ENCODE data around the gene ING1. TPM values are rescaled to one million over a fixed set of nuclear protein-coding genes. Genes with fewer than 3 reads are reported as not detected.
"Not testable (repeated sequence)": the region's sequence is repeated elsewhere in the genome, so short reads cannot be mapped to it uniquely, and the experiment has no call there.

The ING1 gene, protein sequence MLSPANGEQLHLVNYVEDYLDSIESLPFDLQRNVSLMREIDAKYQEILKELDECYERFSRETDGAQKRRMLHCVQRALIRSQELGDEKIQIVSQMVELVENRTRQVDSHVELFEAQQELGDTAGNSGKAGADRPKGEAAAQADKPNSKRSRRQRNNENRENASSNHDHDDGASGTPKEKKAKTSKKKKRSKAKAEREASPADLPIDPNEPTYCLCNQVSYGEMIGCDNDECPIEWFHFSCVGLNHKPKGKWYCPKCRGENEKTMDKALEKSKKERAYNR
- 8.1 and 9.8 TPM in 2 replicates for total RNA-seq (2012; rRNA removed)

DNA sequence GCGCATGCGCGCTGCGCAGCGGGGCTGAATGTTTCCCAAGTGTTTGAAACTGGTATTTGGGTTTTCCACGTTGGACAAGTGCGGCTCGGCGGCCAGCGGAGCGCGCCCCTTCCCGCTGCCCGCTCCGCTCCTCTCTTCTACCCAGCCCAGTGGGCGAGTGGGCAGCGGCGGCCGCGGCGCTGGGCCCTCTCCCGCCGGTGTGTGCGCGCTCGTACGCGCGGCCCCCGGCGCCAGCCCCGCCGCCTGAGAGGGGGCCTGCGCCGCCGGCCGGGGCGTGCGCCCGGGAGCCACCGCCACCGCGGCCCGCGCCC lies at the start of gene ING1:
Gene ING1, plus strand, starts transcription at position 59 of the 311 bp plus-strand sequence. CDS start 450 bp downstream, outside the sequence.
- Histone ChIP-seq H3K4me3 (ENCODE audit: low read length) (peak within 1 kb of the TSS; percentile 100), H3K9ac (ENCODE audit: low read depth, low read length) (peak within 1 kb of the TSS; percentile 100), H3K27me3 (ENCODE audit: control insufficient read depth, insufficient read depth, low read length) (no peaks in the 10 kb centered on the region), H3K36me3 (ENCODE audit: insufficient read depth, low read length) (no peaks in the 10 kb centered on the region), H3K4me1 (ENCODE audit: control insufficient read depth, insufficient read depth, low read length) (peaks cover 16% of the 10 kb centered on the region), H3K9me3 (replicated peaks; ENCODE audit: low read length) (no peaks in the 10 kb centered on the region), H3K4me2 (ENCODE audit: low read length) (peak within 1 kb of the TSS; percentile 100)

DNA sequence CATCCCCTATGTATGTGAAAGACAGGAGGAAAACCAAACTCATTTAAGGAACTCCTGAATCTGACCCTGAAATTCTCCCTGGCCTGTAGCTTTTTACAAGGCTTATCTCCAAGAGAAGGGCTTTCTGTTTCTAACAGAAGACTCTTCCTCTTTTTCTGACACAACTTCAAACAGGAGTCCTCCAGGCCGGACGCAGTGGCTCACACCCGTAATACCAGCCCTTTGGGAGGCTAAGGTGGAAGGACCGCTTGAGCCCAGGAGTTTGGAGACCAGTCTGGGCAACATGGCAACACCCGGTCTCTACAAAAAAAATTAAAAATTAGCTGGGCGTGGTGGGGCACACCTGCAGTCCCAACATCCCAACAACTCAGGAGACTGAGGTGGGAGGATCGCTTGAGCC lies 49.5 kb upstream of the ING1 start:
- Histone ChIP-seq H3K4me1 (ENCODE audit: control insufficient read depth, insufficient read depth, low read length) (no peaks in the 10 kb centered on the region), H3K4me2 (ENCODE audit: low read length) (no peak overlapping the region), H3K4me3 (ENCODE audit: low read length) (no peak overlapping the region), H3K9ac (ENCODE audit: low read depth, low read length) (no peak overlapping the region), H3K36me3 (ENCODE audit: insufficient read depth, low read length) (peaks cover 81% of the 10 kb centered on the region), H3K27me3 (ENCODE audit: control insufficient read depth, insufficient read depth, low read length) (no peaks in the 10 kb centered on the region), H3K9me3 (replicated peaks; ENCODE audit: low read length) (no peaks in the 10 kb centered on the region)

DNA sequence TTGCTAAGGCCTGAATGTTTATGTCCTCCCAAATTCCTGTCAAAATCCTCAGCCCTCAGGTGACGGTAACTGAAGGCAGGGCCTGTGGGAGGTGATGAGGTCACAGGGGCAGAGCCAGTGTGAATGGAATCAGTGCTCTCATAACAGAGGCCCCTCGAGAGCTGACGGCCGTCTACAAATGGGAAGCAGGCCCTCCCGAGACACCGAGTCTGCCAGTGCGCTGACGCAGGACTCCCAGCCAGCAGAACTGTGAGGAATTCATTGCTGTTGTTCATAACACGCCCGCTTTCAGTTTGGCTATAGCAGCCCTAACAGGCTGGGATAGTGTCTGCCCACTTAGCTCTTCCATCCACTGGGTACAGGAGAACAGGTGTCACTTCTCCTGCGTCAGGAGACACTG lies 48.8 kb upstream of the ING1 start:
- Histone ChIP-seq H3K27me3 (ENCODE audit: control insufficient read depth, insufficient read depth, low read length) (no peaks in the 10 kb centered on the region), H3K9ac (ENCODE audit: low read depth, low read length) (no peak overlapping the region), H3K9me3 (replicated peaks; ENCODE audit: low read length) (no peaks in the 10 kb centered on the region), H3K4me3 (ENCODE audit: low read length) (no peak overlapping the region), H3K4me2 (ENCODE audit: low read length) (no peak overlapping the region), H3K4me1 (ENCODE audit: control insufficient read depth, insufficient read depth, low read length) (no peaks in the 10 kb centered on the region), H3K36me3 (ENCODE audit: insufficient read depth, low read length) (peaks cover 77% of the 10 kb centered on the region)

DNA sequence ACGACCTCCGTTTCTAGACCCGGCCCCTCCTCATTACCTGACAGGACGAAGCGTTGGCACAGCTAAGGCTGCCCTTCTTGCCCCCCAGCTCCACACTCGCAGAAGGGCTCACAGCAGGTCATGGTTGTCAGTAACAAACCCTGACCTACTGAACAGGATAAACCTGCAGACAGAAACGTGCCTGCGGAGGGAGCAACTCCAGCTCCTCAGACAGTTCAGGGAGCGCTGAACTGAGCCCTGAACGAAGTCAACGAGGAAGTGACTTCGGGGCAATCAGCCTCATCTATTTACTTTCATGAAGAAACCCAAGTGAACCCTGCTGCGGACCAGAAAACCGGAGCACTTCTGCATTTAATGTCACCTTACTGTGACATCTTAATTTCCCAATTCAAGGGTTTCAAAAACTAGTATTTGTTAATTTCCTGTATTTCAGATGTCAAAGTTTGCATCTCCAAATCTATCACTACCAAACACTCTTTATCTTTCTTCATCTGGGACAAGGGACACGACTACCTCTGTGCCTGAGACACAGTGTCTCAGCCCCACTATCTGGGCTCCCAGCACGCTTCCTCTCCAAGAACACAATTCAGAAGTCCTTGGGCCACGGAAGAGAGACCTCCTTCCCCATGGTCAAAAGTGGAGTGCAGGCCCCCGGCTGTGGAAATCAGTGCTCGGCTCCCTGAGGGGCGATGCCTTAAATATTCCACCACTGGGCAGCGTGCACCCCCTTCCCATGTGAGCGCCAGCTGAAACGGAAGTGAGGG lies 47.8 kb upstream of the ING1 start:
- Histone ChIP-seq H3K4me2 (ENCODE audit: low read length) (no peak overlapping the region), H3K4me3 (ENCODE audit: low read length) (no peak overlapping the region), H3K27me3 (ENCODE audit: control insufficient read depth, insufficient read depth, low read length) (no peaks in the 10 kb centered on the region), H3K9me3 (replicated peaks; ENCODE audit: low read length) (no peaks in the 10 kb centered on the region), H3K4me1 (ENCODE audit: control insufficient read depth, insufficient read depth, low read length) (no peaks in the 10 kb centered on the region), H3K36me3 (ENCODE audit: insufficient read depth, low read length) (peaks cover 76% of the 10 kb centered on the region), H3K9ac (ENCODE audit: low read depth, low read length) (no peak overlapping the region)

DNA sequence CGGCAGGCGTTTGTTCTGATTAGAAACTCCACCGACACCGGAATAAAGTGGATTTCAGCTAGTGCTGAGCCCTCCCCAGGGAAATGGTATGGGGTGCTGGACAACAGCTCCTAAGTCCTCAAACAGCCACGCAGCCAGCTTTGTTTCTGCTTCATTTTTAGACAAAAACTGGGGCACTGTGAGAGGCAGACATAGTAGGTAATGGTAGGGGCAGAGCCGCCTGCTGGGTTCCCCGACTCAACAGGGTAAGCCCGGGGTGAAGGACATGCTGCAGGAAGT lies 47.3 kb upstream of the ING1 start:
- H3K27me3 ChIP-seq (ENCODE audit: control insufficient read depth, insufficient read depth, low read length): no peaks in the 10 kb centered on the region
- no peaks in the 10 kb centered on the region for H3K9me3 ChIP-seq (replicated peaks; ENCODE audit: low read length)
- H3K4me1 ChIP-seq (ENCODE audit: control insufficient read depth, insufficient read depth, low read length): no peaks in the 10 kb centered on the region
- H3K4me3 ChIP-seq (ENCODE audit: low read length): no peak overlapping the region
- peaks cover 72% of the 10 kb centered on the region for H3K36me3 ChIP-seq (ENCODE audit: insufficient read depth, low read length)
- H3K9ac ChIP-seq (ENCODE audit: low read depth, low read length): no peak overlapping the region
- no peak overlapping the region for H3K4me2 ChIP-seq (ENCODE audit: low read length)

DNA sequence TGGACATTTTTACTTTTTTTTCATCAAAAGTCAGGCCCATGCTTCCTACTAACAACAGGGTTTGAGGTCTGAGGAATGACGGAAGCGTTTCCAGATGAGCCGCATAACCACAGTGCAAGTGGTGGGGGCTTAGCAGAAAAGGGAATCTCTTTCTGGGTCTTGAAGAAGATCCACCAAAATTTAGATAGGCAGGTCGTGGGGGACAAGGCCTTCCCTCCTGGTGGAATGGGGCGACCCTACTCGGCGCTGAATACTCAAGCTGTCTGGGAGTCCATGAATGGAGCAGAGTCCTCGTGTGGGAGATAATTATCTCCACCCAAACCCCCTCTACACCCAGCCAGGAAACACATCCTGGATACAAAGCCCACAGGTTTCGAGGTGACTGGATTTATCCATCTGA lies 44.5 kb upstream of the ING1 start:
- H3K4me1 ChIP-seq (ENCODE audit: control insufficient read depth, insufficient read depth, low read length): no peaks in the 10 kb centered on the region
- peaks cover 44% of the 10 kb centered on the region for H3K36me3 ChIP-seq (ENCODE audit: insufficient read depth, low read length)
- H3K9ac ChIP-seq (ENCODE audit: low read depth, low read length): no peak overlapping the region
- no peaks in the 10 kb centered on the region for H3K27me3 ChIP-seq (ENCODE audit: control insufficient read depth, insufficient read depth, low read length)
- H3K9me3 ChIP-seq (replicated peaks; ENCODE audit: low read length): no peaks in the 10 kb centered on the region
- no peak overlapping the region for H3K4me2 ChIP-seq (ENCODE audit: low read length)
- H3K4me3 ChIP-seq (ENCODE audit: low read length): no peak overlapping the region

DNA sequence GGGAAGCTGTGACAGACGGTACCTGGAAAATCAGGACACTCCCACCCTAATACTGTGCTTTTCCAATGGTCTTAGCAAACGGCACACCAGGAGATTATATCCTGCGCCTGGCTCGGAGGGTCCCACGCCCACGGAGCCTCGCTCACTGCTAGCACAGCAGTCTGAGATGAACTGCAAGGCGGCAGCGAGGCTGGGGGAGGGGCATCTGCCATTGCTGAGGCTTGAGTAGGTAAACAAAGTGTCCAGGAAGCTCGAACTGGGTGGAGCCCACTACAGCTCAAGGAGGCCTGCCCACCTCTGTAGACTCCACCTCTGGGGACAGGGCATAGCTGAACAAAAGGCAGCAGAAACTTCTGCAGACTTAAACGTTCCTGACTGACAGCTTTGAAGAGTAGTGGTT lies 43.7 kb upstream of the ING1 start:
- H3K36me3 ChIP-seq (ENCODE audit: insufficient read depth, low read length): peaks cover 37% of the 10 kb centered on the region
- not testable (repeated sequence) for H3K9me3 ChIP-seq (replicated peaks; ENCODE audit: low read length); H3K27me3 ChIP-seq (ENCODE audit: control insufficient read depth, insufficient read depth, low read length); H3K4me1 ChIP-seq (ENCODE audit: control insufficient read depth, insufficient read depth, low read length); H3K4me2 ChIP-seq (ENCODE audit: low read length); H3K4me3 ChIP-seq (ENCODE audit: low read length); H3K9ac ChIP-seq (ENCODE audit: low read depth, low read length)

DNA sequence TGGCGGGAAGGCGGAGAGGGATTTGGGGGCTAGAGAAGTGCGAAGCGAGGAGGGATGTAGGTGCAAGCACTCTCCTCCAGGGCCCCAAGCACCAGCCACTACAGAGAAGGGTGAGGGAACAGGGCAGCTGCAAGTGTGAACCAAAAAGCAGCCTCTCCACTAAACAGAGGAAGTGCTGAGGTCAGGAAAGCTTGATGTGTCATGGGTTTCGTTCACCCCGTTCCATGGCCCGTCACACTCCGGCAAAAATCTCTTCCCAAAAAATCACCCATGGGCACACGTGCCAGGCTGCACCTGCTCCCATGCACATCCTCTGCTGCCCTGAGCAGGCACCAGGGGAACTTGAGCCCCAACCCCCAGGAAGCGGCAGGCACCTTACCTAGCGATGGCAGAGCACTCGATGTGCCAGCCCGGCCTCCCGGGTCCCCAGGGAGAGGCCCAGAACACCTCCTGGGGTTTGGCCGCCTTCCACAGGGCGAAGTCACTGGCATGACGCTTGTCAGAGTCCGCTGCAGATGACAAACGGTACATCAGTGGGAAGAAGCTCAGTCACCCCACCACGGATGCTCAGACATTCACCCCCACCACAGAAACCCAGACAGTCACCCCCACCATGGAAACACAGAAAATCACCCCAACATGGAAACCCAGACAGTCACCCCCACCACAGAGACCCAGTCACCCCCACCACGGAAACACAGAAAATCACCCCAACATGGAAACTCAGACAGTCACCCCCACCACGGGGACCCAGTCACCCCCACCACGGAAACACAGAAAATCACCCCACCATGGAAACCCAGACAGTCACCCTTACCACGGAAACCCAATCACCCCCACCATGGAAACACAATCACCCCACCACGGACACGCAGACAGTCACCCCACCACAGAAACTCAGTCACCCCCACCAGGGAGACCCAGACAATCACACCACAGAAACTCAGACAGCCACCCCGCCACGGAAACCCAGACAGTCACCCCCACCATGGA lies 36.6 kb upstream of the ING1 start:
- H3K4me1 ChIP-seq (ENCODE audit: control insufficient read depth, insufficient read depth, low read length): no peaks in the 10 kb centered on the region
- no peak overlapping the region for H3K4me2 ChIP-seq (ENCODE audit: low read length)
- H3K27me3 ChIP-seq (ENCODE audit: control insufficient read depth, insufficient read depth, low read length): no peaks in the 10 kb centered on the region
- peaks cover 41% of the 10 kb centered on the region for H3K36me3 ChIP-seq (ENCODE audit: insufficient read depth, low read length)
- H3K9ac ChIP-seq (ENCODE audit: low read depth, low read length): no peak overlapping the region
- H3K4me3 ChIP-seq (ENCODE audit: low read length): no peak overlapping the region
- H3K9me3 ChIP-seq (replicated peaks; ENCODE audit: low read length): no peaks in the 10 kb centered on the region

DNA sequence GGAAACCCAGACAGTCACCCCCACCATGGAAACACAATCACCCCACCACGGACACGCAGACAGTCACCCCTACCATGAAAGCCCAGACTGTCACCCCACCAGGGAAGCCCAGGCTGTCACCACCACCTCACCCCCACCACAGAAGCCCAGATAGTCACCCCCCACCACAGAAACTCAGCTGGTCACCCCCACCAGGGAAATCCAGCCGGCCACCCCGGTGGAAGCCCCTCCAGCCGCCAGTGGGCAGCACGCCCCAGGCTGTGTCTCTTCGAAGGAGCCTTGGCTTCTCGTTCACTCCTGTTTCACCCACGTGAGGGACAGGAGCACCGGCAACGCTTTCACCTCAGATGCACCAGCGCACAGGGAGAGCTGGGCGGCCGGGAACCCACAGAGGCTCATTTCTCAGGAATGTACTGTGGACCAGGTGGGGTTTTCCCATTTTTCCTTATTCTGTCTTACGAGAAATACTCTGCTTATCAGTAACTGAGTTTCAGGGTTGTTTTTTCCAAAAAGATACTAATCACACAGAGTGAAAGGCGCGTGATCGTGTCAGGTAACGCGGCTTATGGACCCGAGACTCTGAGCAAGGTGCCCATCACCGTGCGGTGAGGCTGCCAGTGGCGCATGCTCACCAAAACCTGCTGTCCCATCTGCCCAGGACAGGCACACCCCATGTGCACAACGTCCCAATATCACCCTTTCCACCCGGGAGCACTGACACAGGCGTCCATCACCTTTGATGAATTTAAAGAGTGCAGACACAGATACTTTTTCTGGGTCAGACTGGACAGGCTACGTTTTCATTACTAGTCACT lies 35.6 kb upstream of the ING1 start:
- no peaks in the 10 kb centered on the region for H3K9me3 ChIP-seq (replicated peaks; ENCODE audit: low read length)
- no peak overlapping the region for H3K9ac ChIP-seq (ENCODE audit: low read depth, low read length)
- no peak overlapping the region for H3K4me2 ChIP-seq (ENCODE audit: low read length)
- H3K27me3 ChIP-seq (ENCODE audit: control insufficient read depth, insufficient read depth, low read length): no peaks in the 10 kb centered on the region
- H3K4me1 ChIP-seq (ENCODE audit: control insufficient read depth, insufficient read depth, low read length): no peaks in the 10 kb centered on the region
- H3K36me3 ChIP-seq (ENCODE audit: insufficient read depth, low read length): peaks cover 51% of the 10 kb centered on the region
- H3K4me3 ChIP-seq (ENCODE audit: low read length): no peak overlapping the region

DNA sequence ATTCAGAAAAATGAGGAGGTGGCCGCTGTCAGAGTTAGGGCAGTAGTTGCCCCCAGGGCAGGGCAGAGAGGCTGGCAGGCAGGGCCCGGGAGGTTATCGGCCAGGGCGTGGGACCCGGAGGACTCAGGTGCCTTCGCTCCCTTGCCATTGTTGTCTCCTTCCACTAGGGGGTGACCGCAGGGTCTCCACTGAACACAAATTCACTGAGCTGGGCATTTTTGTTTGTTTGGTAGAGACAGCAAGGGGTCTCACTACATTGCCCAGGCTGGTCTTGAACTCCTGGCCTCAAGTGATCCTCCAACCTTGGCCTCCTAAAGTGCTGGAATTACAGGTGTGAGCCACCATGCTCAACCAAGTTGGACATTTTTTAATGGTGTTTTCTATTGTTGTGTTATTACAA lies 32.6 kb upstream of the ING1 start:
- Histone ChIP-seq H3K9me3 (replicated peaks; ENCODE audit: low read length) (no peaks in the 10 kb centered on the region), H3K9ac (ENCODE audit: low read depth, low read length) (no peak overlapping the region), H3K4me1 (ENCODE audit: control insufficient read depth, insufficient read depth, low read length) (no peaks in the 10 kb centered on the region), H3K27me3 (ENCODE audit: control insufficient read depth, insufficient read depth, low read length) (no peaks in the 10 kb centered on the region), H3K4me2 (ENCODE audit: low read length) (no peak overlapping the region), H3K4me3 (ENCODE audit: low read length) (no peak overlapping the region), H3K36me3 (ENCODE audit: insufficient read depth, low read length) (peaks cover 73% of the 10 kb centered on the region)

Data from skeletal muscle satellite cell (primary cell).